ENCODE measurements around the gene ASXL2. TPM values are rescaled to one million over a fixed set of nuclear protein-coding genes. Genes with fewer than 3 reads are reported as not detected.
"Not testable (repeated sequence)": the region's sequence is repeated elsewhere in the genome, so short reads cannot be mapped to it uniquely, and the experiment has no call there.

ASXL2 gene
- polyA plus RNA-seq, 12 donors: 13.6 to 26.7 (median 14.9) TPM; not detected in 1

- DNase-seq: peak; percentile 17
Observed at GRCh38 chr2:25894135-25894830, 16.0 kb upstream of the ASXL2 start.

- no peak for DNase-seq
Observed at GRCh38 chr2:25891672-25892071, 13.4 kb upstream of the ASXL2 start.

- DNase-seq: no peak
Observed at GRCh38 chr2:25887624-25888242, 9.4 kb upstream of the ASXL2 start.

GRCh38 chr2:25885933-25886332 lies 7.6 kb upstream of the ASXL2 start:
- no peak for DNase-seq

- DNase-seq: no peak
Observed at GRCh38 chr2:25881764-25882163, 3.5 kb upstream of the ASXL2 start.

- DNase-seq: no peak
Observed at GRCh38 chr2:25879133-25879730, 945 bp upstream of the ASXL2 start.

- DNase-seq: peak; percentile 30
Observed at GRCh38 chr2:25877431-25878360, 591 bp downstream of the ASXL2 start.

- no peak for DNase-seq
Observed at GRCh38 chr2:25872134-25872533, 6.2 kb downstream of the ASXL2 start.

- DNase-seq: no peak
Observed at GRCh38 chr2:25867396-25868003, 10.8 kb downstream of the ASXL2 start.

- DNase-seq: no peak
Observed at GRCh38 chr2:25856377-25856776, 21.9 kb downstream of the ASXL2 start.

GRCh38 chr2:25855065-25855464 lies 23.2 kb downstream of the ASXL2 start:
- no peak for DNase-seq

GRCh38 chr2:25854613-25855012 lies 23.7 kb downstream of the ASXL2 start:
- no peak for DNase-seq

- no peak for DNase-seq
Observed at GRCh38 chr2:25853038-25853638, 25.1 kb downstream of the ASXL2 start.

GRCh38 chr2:25851740-25852503 lies 26.4 kb downstream of the ASXL2 start:
- DNase-seq: peak; percentile 51

GRCh38 chr2:25850400-25850799 lies 27.9 kb downstream of the ASXL2 start:
- DNase-seq: not testable (repeated sequence)

- not testable (repeated sequence) for DNase-seq
Observed at GRCh38 chr2:25849350-25849749, 28.9 kb downstream of the ASXL2 start.

- DNase-seq: no peak
Observed at GRCh38 chr2:25845843-25846505, 32.3 kb downstream of the ASXL2 start.

GRCh38 chr2:25844089-25844488 lies 34.2 kb downstream of the ASXL2 start:
- no peak for DNase-seq

GRCh38 chr2:25842155-25842554 lies 36.1 kb downstream of the ASXL2 start:
- DNase-seq: no peak
